ENCODE measurements around the gene CAPN15. TPM values are rescaled to one million over a fixed set of nuclear protein-coding genes. Genes with fewer than 3 reads are reported as not detected.

CAPN15 gene
- total RNA-seq, 1 donor from 2014 or later: 38.7 TPM

- no peak overlapping the region for H3K4me2 ChIP-seq (ENCODE audit: low read length)
- FAIRE-seq: no peak
- Mint-ChIP-seq H3K27ac (ENCODE audit: unreplicated experiment) (no peak overlapping the region), H3K4me1 (ENCODE audit: low read depth, unreplicated experiment) (no peaks in the 10 kb centered on the region), H3K36me3 (ENCODE audit: low read depth, unreplicated experiment) (peaks cover 14% of the 10 kb centered on the region), H3K9me3 (ENCODE audit: unreplicated experiment) (peaks cover 9% of the 10 kb centered on the region), H3K4me3 (ENCODE audit: unreplicated experiment) (no peak overlapping the region), H3K27me3 (ENCODE audit: low read depth, unreplicated experiment) (no peaks in the 10 kb centered on the region)
- H3K27ac ChIP-seq (ENCODE audit: low read depth, low read length): no peak overlapping the region
- peak; percentile 12 for TF ChIP-seq CTCF (IDR thresholded peaks at IDR 0.05; ENCODE audit: insufficient read depth, low read depth, low read length)
- TF ChIP-seq EZH2 (IDR thresholded peaks at IDR 0.05; ENCODE audit: insufficient read depth, low read length): no peak
- H3K4me1 ChIP-seq (ENCODE audit: insufficient read depth, low read length): no peaks in the 10 kb centered on the region
- H3K9ac ChIP-seq (ENCODE audit: low read length): no peak overlapping the region
- peaks cover 63% of the 10 kb centered on the region for H4K20me1 ChIP-seq (ENCODE audit: insufficient read depth, low read length)
- H3K36me3 ChIP-seq (ENCODE audit: insufficient read depth, low read length): no peaks in the 10 kb centered on the region
- H2AFZ ChIP-seq (ENCODE audit: low read depth, low read length): no peak overlapping the region
- DNase-seq (ENCODE audit: low read depth): no peak
- H3K4me3 ChIP-seq (ENCODE audit: insufficient read depth, low read depth, low read length): no peak overlapping the region
- H3K27me3 ChIP-seq (ENCODE audit: insufficient read depth, low read length): no peaks in the 10 kb centered on the region
- H3K9me3 ChIP-seq (ENCODE audit: insufficient read depth, low read depth, low read length): no peaks in the 10 kb centered on the region
- peaks cover 38% of the 10 kb centered on the region for H3K79me2 ChIP-seq (ENCODE audit: insufficient read depth, low read length)
These were observed 73.3 kb downstream of the CAPN15 start for GRCh38 chr16:600781-601180.

GRCh38 chr16:603933-604332 is 76.4 kb downstream of the CAPN15 start:
- Histone ChIP-seq H3K9ac (ENCODE audit: low read length) (no peak overlapping the region), H2AFZ (ENCODE audit: low read depth, low read length) (no peak overlapping the region), H3K9me3 (ENCODE audit: insufficient read depth, low read depth, low read length) (no peaks in the 10 kb centered on the region), H3K79me2 (ENCODE audit: insufficient read depth, low read length) (peaks cover 29% of the 10 kb centered on the region), H3K4me3 (ENCODE audit: insufficient read depth, low read depth, low read length) (no peak overlapping the region), H3K36me3 (ENCODE audit: insufficient read depth, low read length) (no peaks in the 10 kb centered on the region), H3K27ac (ENCODE audit: low read depth, low read length) (no peak overlapping the region), H3K4me1 (ENCODE audit: insufficient read depth, low read length) (no peaks in the 10 kb centered on the region), H4K20me1 (ENCODE audit: insufficient read depth, low read length) (peaks cover 62% of the 10 kb centered on the region), H3K4me2 (ENCODE audit: low read length) (no peak overlapping the region), H3K27me3 (ENCODE audit: insufficient read depth, low read length) (no peaks in the 10 kb centered on the region)
- peaks cover 9% of the 10 kb centered on the region for H3K9me3 Mint-ChIP-seq (ENCODE audit: unreplicated experiment)
- FAIRE-seq: no peak
- H3K4me3 Mint-ChIP-seq (ENCODE audit: unreplicated experiment): no peak overlapping the region
- TF ChIP-seq CTCF (IDR thresholded peaks at IDR 0.05; ENCODE audit: insufficient read depth, low read depth, low read length) (no peak), EZH2 (IDR thresholded peaks at IDR 0.05; ENCODE audit: insufficient read depth, low read length) (no peak)
- H3K27ac Mint-ChIP-seq (ENCODE audit: unreplicated experiment): no peak overlapping the region
- H3K27me3 Mint-ChIP-seq (ENCODE audit: low read depth, unreplicated experiment): no peaks in the 10 kb centered on the region
- DNase-seq (ENCODE audit: low read depth): no peak
- H3K36me3 Mint-ChIP-seq (ENCODE audit: low read depth, unreplicated experiment): peaks cover 10% of the 10 kb centered on the region
- no peaks in the 10 kb centered on the region for H3K4me1 Mint-ChIP-seq (ENCODE audit: low read depth, unreplicated experiment)

Small RNA genes within 50 kb of the gene (microRNA-seq; reads per million reads assigned to microRNA genes)
- gene MIR3176 (43.8 reads per million, percentile 56 among the genes with 10 or more reads in this experiment), gene MIR5587 (2.5 reads per million)

Other genes with a start within 250 kb of the CAPN15 start
- 3.3 and 5.0 TPM in 2 replicates for gene ARHGDIG, start 247.1 kb upstream of the CAPN15 start, total RNA-seq
- 1.2 and 1.5 TPM in 2 replicates for gene PDIA2, start 244.5 kb upstream of the CAPN15 start, total RNA-seq
- gene AXIN1, start 175.0 kb upstream of the CAPN15 start, total RNA-seq: 27.0 and 28.8 TPM in 2 replicates
- 89.2 and 95.8 TPM in 2 replicates for gene MRPL28, start 157.2 kb upstream of the CAPN15 start, total RNA-seq
- gene PGAP6, start 145.7 kb upstream of the CAPN15 start, total RNA-seq: 80.5 and 86.3 TPM in 2 replicates
- 268 and 275 TPM in 2 replicates for gene NME4, start 130.5 kb upstream of the CAPN15 start, total RNA-seq
- 13.4 and 17.4 TPM in 2 replicates for gene DECR2, start 125.8 kb upstream of the CAPN15 start, total RNA-seq
- gene RAB11FIP3, start 102.1 kb upstream of the CAPN15 start, total RNA-seq: 21.0 and 21.2 TPM in 2 replicates
- 0.09 TPM in 1 of 2 replicates, not detected in the other for gene PRR35, start 32.7 kb downstream of the CAPN15 start, total RNA-seq
- 0.50 and 0.73 TPM in 2 replicates for gene NHLRC4, start 39.3 kb downstream of the CAPN15 start, total RNA-seq
- gene PIGQ, start 42.3 kb downstream of the CAPN15 start, total RNA-seq: 22.2 and 22.4 TPM in 2 replicates
- gene RAB40C, start 62.4 kb downstream of the CAPN15 start, total RNA-seq: 12.6 and 13.0 TPM in 2 replicates
- 0.43 and 0.89 TPM in 2 replicates for gene WFIKKN1, start 103.3 kb downstream of the CAPN15 start, total RNA-seq
- gene METTL26, start 108.6 kb downstream of the CAPN15 start, total RNA-seq: 56.4 and 59.6 TPM in 2 replicates
- 20.9 and 23.7 TPM in 2 replicates for gene MCRIP2, start 114.1 kb downstream of the CAPN15 start, total RNA-seq
- 16.1 and 21.2 TPM in 2 replicates for gene WDR90, start 121.7 kb downstream of the CAPN15 start, total RNA-seq
- 87.3 and 93.2 TPM in 2 replicates for gene RHOT2, start 140.4 kb downstream of the CAPN15 start, total RNA-seq
- gene RHBDL1, start 148.0 kb downstream of the CAPN15 start, total RNA-seq: 4.0 and 4.9 TPM in 2 replicates
- gene STUB1, start 152.7 kb downstream of the CAPN15 start, total RNA-seq: 138 and 140 TPM in 2 replicates
- gene JMJD8, start 156.6 kb downstream of the CAPN15 start, total RNA-seq: 24.6 and 26.8 TPM in 2 replicates
- 8.2 and 9.5 TPM in 2 replicates for gene WDR24, start 162.7 kb downstream of the CAPN15 start, total RNA-seq
- 3.7 and 5.2 TPM in 2 replicates for gene FBXL16, start 178.1 kb downstream of the CAPN15 start, total RNA-seq
- gene METRN, start 187.4 kb downstream of the CAPN15 start, total RNA-seq: 30.1 and 31.5 TPM in 2 replicates
- 22.6 and 26.6 TPM in 2 replicates for gene ANTKMT, start 193.4 kb downstream of the CAPN15 start, total RNA-seq
- gene CCDC78, start 198.7 kb downstream of the CAPN15 start, total RNA-seq: 2.1 and 4.7 TPM in 2 replicates
- 15.5 and 17.6 TPM in 2 replicates for gene HAGHL, start 199.4 kb downstream of the CAPN15 start, total RNA-seq
- gene CIAO3, start 213.3 kb downstream of the CAPN15 start, total RNA-seq: 18.5 and 19.6 TPM in 2 replicates
- gene MSLN, start 233.0 kb downstream of the CAPN15 start, total RNA-seq: not detected in 2 replicates